Measurements from ENCODE around the gene OXCT2. TPM values are rescaled to one million over a fixed set of nuclear protein-coding genes. Genes with fewer than 3 reads are reported as not detected.
"Not testable (repeated sequence)": the region's sequence is repeated elsewhere in the genome, so short reads cannot be mapped to it uniquely, and the experiment has no call there.

Gene OXCT2
- total RNA-seq, 1 donor from 2014 or later, result 0.36 TPM

- DNase-seq (ENCODE audit: low spot score), result no peak
- H3K4me1 Mint-ChIP-seq (ENCODE audit: unreplicated experiment), result peaks cover 10% of the 10 kb centered on the region
- no peaks in the 10 kb centered on the region for H3K9me3 Mint-ChIP-seq (ENCODE audit: unreplicated experiment)
- no peak for TF ChIP-seq CTCF (IDR thresholded peaks at IDR 0.05; ENCODE audit: unreplicated experiment)
- no peak overlapping the region for H3K4me3 Mint-ChIP-seq (ENCODE audit: unreplicated experiment)
- H3K27ac Mint-ChIP-seq (ENCODE audit: unreplicated experiment), result no peak overlapping the region
- no peaks in the 10 kb centered on the region for H3K36me3 Mint-ChIP-seq (ENCODE audit: low read depth, unreplicated experiment)
- peaks cover 17% of the 10 kb centered on the region for H3K27me3 Mint-ChIP-seq (ENCODE audit: unreplicated experiment)
Measured at GRCh38 chr1:39791838-39792237, 20.7 kb upstream of the OXCT2 start.

GRCh38 chr1:39789571-39790110, 18.5 kb upstream of the OXCT2 start:
- DNase-seq (ENCODE audit: low spot score), result no peak
- H3K27ac Mint-ChIP-seq (ENCODE audit: unreplicated experiment), result no peak overlapping the region
- no peak for TF ChIP-seq CTCF (IDR thresholded peaks at IDR 0.05; ENCODE audit: unreplicated experiment)
- H3K4me3 Mint-ChIP-seq (ENCODE audit: unreplicated experiment), result peak overlapping the region; percentile 65
- H3K9me3 Mint-ChIP-seq (ENCODE audit: unreplicated experiment), result no peaks in the 10 kb centered on the region
- peaks cover 10% of the 10 kb centered on the region for H3K4me1 Mint-ChIP-seq (ENCODE audit: unreplicated experiment)
- no peaks in the 10 kb centered on the region for H3K36me3 Mint-ChIP-seq (ENCODE audit: low read depth, unreplicated experiment)
- peaks cover 23% of the 10 kb centered on the region for H3K27me3 Mint-ChIP-seq (ENCODE audit: unreplicated experiment)

GRCh38 chr1:39788758-39789570, 17.8 kb upstream of the OXCT2 start, which contains the start of gene BMP8B:
Gene BMP8B, minus strand, starts transcription at chr1:39788865. Its CDS starts 380 bp downstream, at chr1:39788485.
- peak within 1 kb of the TSS; percentile 65 for H3K4me3 Mint-ChIP-seq (ENCODE audit: unreplicated experiment)
- H3K27me3 Mint-ChIP-seq (ENCODE audit: unreplicated experiment), result peaks cover 22% of the 10 kb centered on the region
- no peak for TF ChIP-seq CTCF (IDR thresholded peaks at IDR 0.05; ENCODE audit: unreplicated experiment)
- H3K9me3 Mint-ChIP-seq (ENCODE audit: unreplicated experiment), result no peaks in the 10 kb centered on the region
- no peak within 1 kb of the TSS for H3K27ac Mint-ChIP-seq (ENCODE audit: unreplicated experiment)
- DNase-seq (ENCODE audit: low spot score), result peak; percentile 38
- peaks cover 10% of the 10 kb centered on the region for H3K4me1 Mint-ChIP-seq (ENCODE audit: unreplicated experiment)
- H3K36me3 Mint-ChIP-seq (ENCODE audit: low read depth, unreplicated experiment), result no peaks in the 10 kb centered on the region

GRCh38 chr1:39788426-39788757, 17.2 kb upstream of the OXCT2 start:
- H3K27ac Mint-ChIP-seq (ENCODE audit: unreplicated experiment), result no peak overlapping the region
- peaks cover 7% of the 10 kb centered on the region for H3K4me1 Mint-ChIP-seq (ENCODE audit: unreplicated experiment)
- H3K36me3 Mint-ChIP-seq (ENCODE audit: low read depth, unreplicated experiment), result no peaks in the 10 kb centered on the region
- no peak for DNase-seq (ENCODE audit: low spot score)
- no peaks in the 10 kb centered on the region for H3K9me3 Mint-ChIP-seq (ENCODE audit: unreplicated experiment)
- TF ChIP-seq CTCF (IDR thresholded peaks at IDR 0.05; ENCODE audit: unreplicated experiment), result no peak
- H3K4me3 Mint-ChIP-seq (ENCODE audit: unreplicated experiment), result no peak overlapping the region
- peaks cover 28% of the 10 kb centered on the region for H3K27me3 Mint-ChIP-seq (ENCODE audit: unreplicated experiment)

- not testable (repeated sequence) for H3K4me1 Mint-ChIP-seq (ENCODE audit: unreplicated experiment); H3K27ac Mint-ChIP-seq (ENCODE audit: unreplicated experiment); H3K9me3 Mint-ChIP-seq (ENCODE audit: unreplicated experiment); DNase-seq (ENCODE audit: low spot score); H3K4me3 Mint-ChIP-seq (ENCODE audit: unreplicated experiment); H3K36me3 Mint-ChIP-seq (ENCODE audit: low read depth, unreplicated experiment)
- peaks cover 29% of the 10 kb centered on the region for H3K27me3 Mint-ChIP-seq (ENCODE audit: unreplicated experiment)
Measured at GRCh38 chr1:39787964-39788363, 16.8 kb upstream of the OXCT2 start.
